CD4-positive, alpha-beta T cell (primary cell): Measurements from ENCODE around the gene ERP29. TPM values are rescaled to one million over a fixed set of nuclear protein-coding genes. Genes with fewer than 3 reads are reported as not detected.
A peak's percentile ranks its signal among the peaks of the same experiment; 100 is the strongest.
"Not testable (repeated sequence)": the region's sequence is repeated elsewhere in the genome, so short reads cannot be mapped to it uniquely, and the experiment has no call there.

Source experiments
- ATAC-seq: fragments of 200-7000 bp; cut with Tn5 transposase; one replicate; pipeline ENCODE4 v1.10.0; 2022; ENCODE audit warnings: mild to moderate bottlenecking; ENCODE audit not compliant: poor library complexity
- CTCF ChIA-PET: fragments of 350-600 bp; sonication (Branson Sonifier 250); formaldehyde crosslinking; loops from one replicate; lab custom pipeline; 2021; ENCODE audit warnings: antibody characterized with exemption, inconsistent platforms; lab: Charles Lee
- POLR2A ChIA-PET: fragments of 350-600 bp; sonication (Branson Sonifier 250); formaldehyde crosslinking; loops from one replicate; lab custom pipeline; 2021; ENCODE audit warnings: antibody characterized with exemption, inconsistent platforms; lab: Charles Lee
- DNase-seq, 14 experiments: peaks; one replicate each; pipeline ENCODE4 v3.0.0-alpha.2; 2013 to 2020; ENCODE audit warnings: mixed read lengths in 2 of 14
- H3K27ac ChIP-seq, 2 donors: one replicate each; pipeline versions ENCODE4 v1.5.1 to v1.7.0; 2013; ENCODE audit warnings: low read length in 2 of 2, low read depth in 1 of 2, mild to moderate bottlenecking in 1 of 2
- H3K27me3 ChIP-seq, 2 experiments: 1 replicate in 1 of 2; 2 replicates in 1 of 2; pipeline versions ENCODE4 v1.6.1 to v1.7.0; 2013; ENCODE audit warnings: low read length in 2 of 2, control low read depth in 1 of 2, mild to moderate bottlenecking in 1 of 2, moderate library complexity in 1 of 2; ENCODE audit not compliant: insufficient read depth in 2 of 2, control insufficient read depth in 1 of 2
- H3K36me3 ChIP-seq: one replicate; pipeline ENCODE4 v1.6.1; 2013; ENCODE audit warnings: low read length, control low read depth; ENCODE audit not compliant: insufficient read depth
- H3K4me1 ChIP-seq: one replicate; pipeline ENCODE4 v1.6.1; 2013; ENCODE audit warnings: low read length, control low read depth; ENCODE audit not compliant: insufficient read depth
- H3K4me3 ChIP-seq: one replicate; pipeline ENCODE4 v1.5.1; 2013; ENCODE audit warnings: mild to moderate bottlenecking, low read length, moderate library complexity
- H3K9me3 ChIP-seq, 2 experiments: 1 replicate in 1 of 2; 2 replicates in 1 of 2; pipeline versions ENCODE4 v1.6.1 to v1.7.0; 2013; ENCODE audit warnings: low read length in 2 of 2, mild to moderate bottlenecking in 2 of 2, control low read depth in 1 of 2, moderate library complexity in 1 of 2; ENCODE audit not compliant: control insufficient read depth in 1 of 2, insufficient read depth in 1 of 2
- H3K27ac Mint-ChIP-seq: one replicate; pipeline ENCODE4 v1.8.0; 2020; ENCODE audit warnings: mixed read lengths
- H3K27me3 Mint-ChIP-seq: one replicate; pipeline ENCODE4 v1.8.0; 2021; ENCODE audit warnings: mixed read lengths
- H3K36me3 Mint-ChIP-seq: one replicate; pipeline ENCODE4 v1.8.0; 2021; ENCODE audit warnings: low read depth, mixed read lengths
- H3K4me1 Mint-ChIP-seq: one replicate; pipeline ENCODE4 v1.8.0; 2021; ENCODE audit warnings: low read depth, mixed read lengths
- H3K4me3 Mint-ChIP-seq: one replicate; pipeline ENCODE4 v1.8.0; 2020; ENCODE audit warnings: mild to moderate bottlenecking, mixed read lengths
- H3K9me3 Mint-ChIP-seq: one replicate; pipeline ENCODE4 v1.8.0; 2020; ENCODE audit warnings: mixed read lengths
- CTCF ChIP-seq: fragments of 200-600 bp; IDR thresholded peaks from one replicate; pipeline ENCODE4 v1.8.0; 2022; ENCODE audit warnings: antibody characterized with exemption, mild to moderate bottlenecking
- intact Hi-C, 2 experiments: fragments of 100-400 bp; cut with DNase I in 1 of 2; cut with micrococcal nuclease in 1 of 2; formaldehyde crosslinking; loops; one replicate each; pipeline versions ENCODE4 v1.15.1 to v1.9.0; 2023 to 2025; cut with DNase I, micrococcal nuclease
- total RNA-seq, 174 experiments: library from RNA in 2 of 174; stranded (reverse) in 2 of 174; gene quantifications; one replicate each; pipeline ENCODE4 v1.2.3 and lab custom pipeline; 2021 to 2026

Gene ERP29
- total RNA-seq, 2 experiments from 2014 or later = 109 to 117 TPM

GRCh38 chr12:112031472-112031871 lies 18.2 kb downstream of the ERP29 start:
- Histone ChIP-seq H3K4me3 (no peak overlapping the region), H3K36me3 (peaks cover 60% of the 10 kb centered on the region), H3K4me1 (no peaks in the 10 kb centered on the region), H3K27ac (no peak overlapping the region), H3K9me3 (no peaks in the 10 kb centered on the region), H3K27me3 (no peaks in the 10 kb centered on the region)
- Mint-ChIP-seq H3K27me3 (no peaks in the 10 kb centered on the region), H3K4me3 (no peak overlapping the region), H3K4me1 (peaks cover 25% of the 10 kb centered on the region), H3K36me3 (peaks cover 80% of the 10 kb centered on the region), H3K9me3 (no peaks in the 10 kb centered on the region), H3K27ac (peak overlapping the region; percentile 34)
- no peak for DNase-seq
- no peak for ATAC-seq
- TF ChIP-seq CTCF = no peak
- CTCF ChIA-PET = no interaction called here
- intact Hi-C loops = no loop called here
- POLR2A ChIA-PET = interaction anchor here (1.7 kb wide), 1 partner anchor 18 kb away, joined by 6 read pairs; the partner anchor contains the start of genes ERP29 and TMEM116

GRCh38 chr12:112032292-112032691 lies 19.1 kb downstream of the ERP29 start:
- ATAC-seq = no peak
- no peak for TF ChIP-seq CTCF
- no peak overlapping the region for H3K27ac Mint-ChIP-seq
- H3K4me3 Mint-ChIP-seq = no peak overlapping the region
- CTCF ChIA-PET = no interaction called here
- H3K4me1 Mint-ChIP-seq = peaks cover 20% of the 10 kb centered on the region
- DNase-seq = no peak
- Histone ChIP-seq H3K27me3 (no peaks in the 10 kb centered on the region), H3K4me1 (no peaks in the 10 kb centered on the region), H3K36me3 (peaks cover 66% of the 10 kb centered on the region), H3K9me3 (no peaks in the 10 kb centered on the region), H3K4me3 (no peak overlapping the region), H3K27ac (no peak overlapping the region)
- no peaks in the 10 kb centered on the region for H3K27me3 Mint-ChIP-seq
- H3K36me3 Mint-ChIP-seq = peaks cover 83% of the 10 kb centered on the region
- H3K9me3 Mint-ChIP-seq = no peaks in the 10 kb centered on the region
- POLR2A ChIA-PET = interaction anchor here (1.7 kb wide), 1 partner anchor 18 kb away, joined by 6 read pairs; the partner anchor contains the start of genes ERP29 and TMEM116
- intact Hi-C loops = no loop called here

GRCh38 chr12:112035219-112035785 lies 22.1 kb downstream of the ERP29 start:
- Histone ChIP-seq H3K27ac (no peak overlapping the region), H3K36me3 (peaks cover 72% of the 10 kb centered on the region), H3K27me3 (no peaks in the 10 kb centered on the region), H3K9me3 (no peaks in the 10 kb centered on the region), H3K4me1 (no peaks in the 10 kb centered on the region), H3K4me3 (no peak overlapping the region)
- ChIA-PET POLR2A (interaction anchor here (0.6 kb wide), 1 partner anchor 334 kb away, joined by 3 read pairs; no protein-coding TSS in a partner anchor), CTCF (interaction anchor here (0.5 kb wide), 1 partner anchor 11 kb away, joined by 3 read pairs; no protein-coding TSS in a partner anchor)
- Mint-ChIP-seq H3K4me3 (no peak overlapping the region), H3K27ac (peak overlapping the region; percentile 31), H3K27me3 (no peaks in the 10 kb centered on the region), H3K36me3 (peaks cover 88% of the 10 kb centered on the region), H3K4me1 (peaks cover 8% of the 10 kb centered on the region), H3K9me3 (no peaks in the 10 kb centered on the region)
- ATAC-seq (no peak), DNase-seq (no peak)
- intact Hi-C loops = no loop called here
- TF ChIP-seq CTCF = no peak

- POLR2A ChIA-PET, DNase-seq, intact Hi-C loops, H3K9me3 ChIP-seq, H3K4me3 Mint-ChIP-seq, H3K4me1 Mint-ChIP-seq, H3K4me3 ChIP-seq, H3K27me3 Mint-ChIP-seq, ATAC-seq, H3K4me1 ChIP-seq, H3K27me3 ChIP-seq, H3K9me3 Mint-ChIP-seq, H3K27ac Mint-ChIP-seq, H3K27ac ChIP-seq: not testable (repeated sequence)
- H3K36me3 ChIP-seq = peaks cover 66% of the 10 kb centered on the region
- CTCF ChIA-PET = interaction anchor here (0.7 kb wide), 1 partner anchor 60 kb away, joined by 3 read pairs; no protein-coding TSS in a partner anchor
- peaks cover 87% of the 10 kb centered on the region for H3K36me3 Mint-ChIP-seq
Observed at GRCh38 chr12:112036614-112037013, 23.4 kb downstream of the ERP29 start.
